Neural cell (in vitro differentiated cells): ENCODE measurements around the gene KRTAP13-3. TPM values are rescaled to one million over a fixed set of nuclear protein-coding genes. Genes with fewer than 3 reads are reported as not detected.

Source experiments
- H2AFZ ChIP-seq: fragments of 200-600, 300-800 bp; sonication (generic), shearing (Covaris generic); 2 replicates; pipeline ENCODE4 v1.6.0; 2014; ENCODE audit warnings: low read depth, mild to moderate bottlenecking, antibody characterized with exemption, low read length, moderate library complexity
- H3F3A ChIP-seq: fragments of 200-600 bp; shearing (Covaris generic); 2 replicates; pipeline ENCODE4 v1.6.1; 2016; ENCODE audit warnings: mild to moderate bottlenecking, moderate library complexity, mixed read lengths, antibody characterized with exemption, low read length; ENCODE audit not compliant: insufficient read depth, poor library complexity, severe bottlenecking
- H3K27ac ChIP-seq: fragments of 200-600, 300-800 bp; sonication (generic), shearing (Covaris generic); 2 replicates; pipeline ENCODE4 v1.5.1; 2014; ENCODE audit warnings: mild to moderate bottlenecking, low read length, moderate library complexity
- H3K27me3 ChIP-seq: fragments of 300-800, 200-600 bp; sonication (generic), shearing (Covaris generic); 2 replicates; pipeline ENCODE4 v1.6.0; 2014; ENCODE audit warnings: mild to moderate bottlenecking, low read depth, low read length, moderate library complexity; ENCODE audit not compliant: insufficient read depth
- H3K36me3 ChIP-seq: fragments of 300-800, 200-600 bp; sonication (generic), shearing (Covaris generic); 2 replicates; pipeline ENCODE4 v1.5.1; 2014; ENCODE audit warnings: mild to moderate bottlenecking, antibody characterized with exemption, low read length, moderate library complexity; ENCODE audit not compliant: insufficient read depth
- H3K4me2 ChIP-seq: fragments of 300-800, 200-600 bp; sonication (generic), shearing (Covaris generic); 2 replicates; pipeline ENCODE4 v1.6.0; 2014; ENCODE audit warnings: mild to moderate bottlenecking, low read length
- H3K4me3 ChIP-seq: fragments of 300-800, 200-600 bp; sonication (generic), shearing (Covaris generic); 2 replicates; pipeline ENCODE4 v1.5.1; 2014; ENCODE audit warnings: mild to moderate bottlenecking, low read length, moderate library complexity
- H3K79me2 ChIP-seq: fragments of 200-600 bp; shearing (Covaris generic); replicated peaks from 2 replicates; pipeline ENCODE4 v1.6.0; 2014; ENCODE audit warnings: mild to moderate bottlenecking, low read length, moderate library complexity; ENCODE audit not compliant: insufficient read depth
- H3K9ac ChIP-seq: fragments of 300-800, 200-600 bp; sonication (generic), shearing (Covaris generic); 2 replicates; pipeline ENCODE4 v1.6.1; 2016; ENCODE audit warnings: mild to moderate bottlenecking, low read length, mixed read lengths
- H3K9me2 ChIP-seq: fragments of 200-600 bp; shearing (Covaris generic); 2 replicates; pipeline ENCODE4 v1.6.1; 2016; ENCODE audit warnings: mild to moderate bottlenecking, low read length, mixed read lengths; ENCODE audit not compliant: insufficient read depth
- H3K9me3 ChIP-seq: fragments of 200-600, 300-800 bp; sonication (generic), shearing (Covaris generic); 2 replicates; pipeline ENCODE4 v1.6.1; 2016; ENCODE audit warnings: mild to moderate bottlenecking, mixed run types, low read length, moderate library complexity, mixed read lengths
- H4K20me1 ChIP-seq: fragments of 200-600 bp; shearing (Covaris generic); 2 replicates; pipeline ENCODE4 v1.6.1; 2016; ENCODE audit warnings: mild to moderate bottlenecking, mixed run types; ENCODE audit not compliant: insufficient read depth
- CTCF ChIP-seq: fragments of 450-650 bp; IDR thresholded peaks from 2 replicates; pipeline ENCODE4 v1.5.1; 2014; ENCODE audit warnings: antibody characterized with exemption, mild to moderate bottlenecking, moderate library complexity; ENCODE audit not compliant: poor library complexity, severe bottlenecking
- EP300 ChIP-seq: fragments of 450-650 bp; conservative IDR thresholded peaks from 2 replicates; pipeline ENCODE4 v1.6.1; 2014; ENCODE audit warnings: antibody characterized with exemption, mild to moderate bottlenecking, moderate library complexity; ENCODE audit not compliant: poor library complexity, severe bottlenecking
- EZH2 ChIP-seq: fragments of 200-600, 300-800 bp; shearing (Covaris generic), sonication (generic); IDR thresholded peaks from 2 replicates; pipeline ENCODE4 v1.6.1; 2014; ENCODE audit warnings: antibody characterized with exemption, low read length, borderline replicate concordance, mild to moderate bottlenecking; ENCODE audit not compliant: insufficient read depth, poor library complexity, severe bottlenecking
- MXI1 ChIP-seq: fragments of 450-650 bp; conservative IDR thresholded peaks from 2 replicates; pipeline ENCODE4 v1.6.1; 2014; ENCODE audit warnings: antibody characterized with exemption, mild to moderate bottlenecking; ENCODE audit not compliant: poor library complexity, severe bottlenecking
- POLR2AphosphoS5 ChIP-seq: IDR thresholded peaks from 2 replicates; pipeline ENCODE4 v1.6.1; 2012
- RAD21 ChIP-seq: fragments of 450-650 bp; conservative IDR thresholded peaks from 2 replicates; pipeline ENCODE4 v1.6.1; 2014; ENCODE audit warnings: antibody characterized with exemption, mild to moderate bottlenecking, moderate library complexity
- REST ChIP-seq: IDR thresholded peaks from 2 replicates; pipeline ENCODE4 v1.6.1; 2012; ENCODE audit warnings: borderline replicate concordance
- SMC3 ChIP-seq: fragments of 450-650 bp; conservative IDR thresholded peaks from 2 replicates; pipeline ENCODE4 v1.6.1; 2014; ENCODE audit warnings: antibody characterized with exemption, mild to moderate bottlenecking, moderate library complexity; ENCODE audit not compliant: poor library complexity
- TAF1 ChIP-seq: IDR thresholded peaks from 2 replicates; pipeline ENCODE4 v1.6.1; 2012; ENCODE audit warnings: low read depth
- polyA plus RNA-seq: library from polyadenylated mRNA; depleted of rRNA; stranded (reverse); fragments of >200 nt; gene quantifications from 2 replicates; pipeline ENCODE4 v1.2.3, GENCODE V29; 2014

The KRTAP13-3 gene
- polyA plus RNA-seq, 1 donor from 2014 or later: not detected

- Histone ChIP-seq H3K9ac (no peak overlapping the region), H4K20me1 (no peaks in the 10 kb centered on the region), H3K4me3 (no peak overlapping the region)
Observed at GRCh38 chr21:30437010-30437565, 11.4 kb upstream of the KRTAP13-3 start.

GRCh38 chr21:30434033-30434631, 8.4 kb upstream of the KRTAP13-3 start:
- H3K36me3 ChIP-seq: no peaks in the 10 kb centered on the region
- no peak overlapping the region for H2AFZ ChIP-seq
- H4K20me1 ChIP-seq: no peaks in the 10 kb centered on the region
- no peak overlapping the region for H3K4me3 ChIP-seq
- no peak overlapping the region for H3K27ac ChIP-seq
- no peak overlapping the region for H3K4me2 ChIP-seq
- no peaks in the 10 kb centered on the region for H3F3A ChIP-seq
- no peaks in the 10 kb centered on the region for H3K9me2 ChIP-seq
- H3K79me2 ChIP-seq: no peaks in the 10 kb centered on the region
- H3K9me3 ChIP-seq: no peaks in the 10 kb centered on the region
- no peaks in the 10 kb centered on the region for H3K27me3 ChIP-seq
- H3K9ac ChIP-seq: no peak overlapping the region
- TF ChIP-seq REST: no peak
- no peak for TF ChIP-seq SMC3
- TF ChIP-seq TAF1: no peak
- no peak for TF ChIP-seq MXI1
- no peak for TF ChIP-seq EP300
- TF ChIP-seq EZH2: no peak
- TF ChIP-seq RAD21: no peak

More at GRCh38 chr21:30437010-30437565, 11.4 kb upstream of the KRTAP13-3 start:
- Histone ChIP-seq H3K36me3 (no peaks in the 10 kb centered on the region), H3F3A (no peaks in the 10 kb centered on the region), H3K27ac (no peak overlapping the region), H3K4me2 (no peak overlapping the region), H3K9me3 (no peaks in the 10 kb centered on the region), H2AFZ (no peak overlapping the region), H3K9me2 (no peaks in the 10 kb centered on the region), H3K79me2 (no peaks in the 10 kb centered on the region), H3K27me3 (no peaks in the 10 kb centered on the region)
- TF ChIP-seq EP300: no peak
- TF ChIP-seq RAD21: no peak
- no peak for TF ChIP-seq SMC3
- TF ChIP-seq EZH2: no peak
- no peak for TF ChIP-seq MXI1
- TF ChIP-seq CTCF: no peak
- no peak for TF ChIP-seq REST
- TF ChIP-seq TAF1: no peak
- no peak for TF ChIP-seq POLR2AphosphoS5
